AG09319 (cell line): ENCODE data around the gene L3MBTL4.
"Not testable (repeated sequence)": the region's sequence is repeated elsewhere in the genome, so short reads cannot be mapped to it uniquely, and the experiment has no call there.

ENCODE experiments used
- DNase-seq: peaks from one replicate; pipeline ENCODE4 v3.0.0-alpha.2; 2010; ENCODE audit warnings: low read depth; ENCODE audit errors: extremely low read depth
- CTCF ChIP-seq: IDR thresholded peaks from 2 replicates; pipeline ENCODE4 v1.5.1; 2011; ENCODE audit warnings: low read depth, mild to moderate bottlenecking, inconsistent platforms, low read length, moderate library complexity

Gene L3MBTL4

GRCh38 chr18:6414118-6414722 lies 491 bp downstream of the L3MBTL4 start:
- no peak for TF ChIP-seq CTCF
- no peak for DNase-seq

DNA sequence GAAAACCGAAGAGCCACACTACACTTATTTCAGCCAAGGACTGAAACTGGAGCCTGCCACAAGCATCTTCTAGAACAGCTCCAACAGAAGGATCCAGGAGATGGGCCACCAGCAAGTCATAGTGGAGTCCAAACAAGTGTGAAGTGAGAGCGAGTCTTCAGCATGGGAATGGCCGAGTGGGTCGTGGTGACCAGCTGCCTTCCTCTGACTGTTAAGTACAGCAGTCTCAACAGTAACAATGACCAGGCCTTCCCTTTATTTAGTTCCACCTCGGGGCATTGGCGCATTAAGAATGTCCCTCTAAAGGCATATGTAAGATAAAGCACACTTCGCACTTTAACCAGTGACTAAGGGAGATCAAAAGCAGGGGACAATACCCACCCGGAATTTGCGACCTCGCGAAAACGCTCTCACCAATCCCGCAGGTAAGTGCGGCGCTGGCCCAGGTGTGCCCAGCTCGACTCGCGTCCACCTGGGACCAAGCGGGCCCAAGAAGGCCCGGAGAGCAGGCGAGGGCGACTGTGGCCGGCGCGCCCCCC lies 1.1 kb downstream of the L3MBTL4 start:
- no peak for TF ChIP-seq CTCF
- DNase-seq, result no peak

DNA sequence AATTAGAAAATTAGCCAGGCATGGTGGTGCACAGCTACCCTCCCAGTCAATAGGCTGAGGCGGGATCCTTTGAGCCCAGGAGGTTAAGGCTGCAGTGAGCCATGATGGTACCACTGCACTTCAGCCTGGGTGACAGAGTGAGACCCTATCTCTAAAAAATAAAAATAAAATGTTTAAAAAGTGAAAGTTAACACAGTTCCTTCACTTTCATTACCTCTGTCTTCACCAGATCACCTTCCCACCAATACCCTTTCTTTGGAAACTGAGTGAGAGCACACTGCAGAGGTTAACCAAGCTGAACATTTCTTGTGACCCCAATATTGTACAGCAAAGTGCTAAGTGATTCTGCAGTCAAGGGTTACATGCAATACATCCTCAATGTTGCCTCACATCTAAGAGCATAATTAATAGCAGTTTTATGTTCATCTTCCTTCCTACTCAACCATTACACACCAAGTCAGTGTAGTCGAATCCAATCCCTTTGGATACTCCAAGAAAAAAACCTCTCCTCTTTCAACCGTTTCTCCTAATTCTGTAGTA lies 1.7 kb downstream of the L3MBTL4 start:
- no peak for DNase-seq
- TF ChIP-seq CTCF, result no peak

- DNase-seq, result no peak
- no peak for TF ChIP-seq CTCF
Measured at GRCh38 chr18:6411382-6411781, 3.3 kb downstream of the L3MBTL4 start.

DNA sequence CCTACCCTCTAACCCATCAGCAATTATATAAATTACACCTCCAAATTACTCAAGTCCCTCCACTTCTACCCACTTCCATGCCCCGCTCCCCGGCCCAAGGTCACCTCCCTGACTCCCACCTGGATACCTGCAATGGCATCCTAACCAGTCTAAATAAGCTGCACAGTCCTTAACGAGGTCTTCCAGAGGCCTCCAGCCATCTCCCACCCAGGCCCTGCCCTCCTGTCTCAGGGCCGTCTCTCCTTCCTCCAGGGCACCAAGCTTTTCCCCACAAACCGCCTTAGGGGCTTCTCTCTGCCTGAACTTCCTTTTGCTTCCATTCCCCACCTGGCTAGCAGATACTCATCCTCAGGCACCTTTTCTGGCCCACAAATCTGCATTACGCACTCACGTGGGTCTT lies 4.8 kb downstream of the L3MBTL4 start:
- DNase-seq, result no peak
- no peak for TF ChIP-seq CTCF

GRCh38 chr18:6408543-6408942 lies 6.2 kb downstream of the L3MBTL4 start:
- not testable (repeated sequence) for DNase-seq

DNA sequence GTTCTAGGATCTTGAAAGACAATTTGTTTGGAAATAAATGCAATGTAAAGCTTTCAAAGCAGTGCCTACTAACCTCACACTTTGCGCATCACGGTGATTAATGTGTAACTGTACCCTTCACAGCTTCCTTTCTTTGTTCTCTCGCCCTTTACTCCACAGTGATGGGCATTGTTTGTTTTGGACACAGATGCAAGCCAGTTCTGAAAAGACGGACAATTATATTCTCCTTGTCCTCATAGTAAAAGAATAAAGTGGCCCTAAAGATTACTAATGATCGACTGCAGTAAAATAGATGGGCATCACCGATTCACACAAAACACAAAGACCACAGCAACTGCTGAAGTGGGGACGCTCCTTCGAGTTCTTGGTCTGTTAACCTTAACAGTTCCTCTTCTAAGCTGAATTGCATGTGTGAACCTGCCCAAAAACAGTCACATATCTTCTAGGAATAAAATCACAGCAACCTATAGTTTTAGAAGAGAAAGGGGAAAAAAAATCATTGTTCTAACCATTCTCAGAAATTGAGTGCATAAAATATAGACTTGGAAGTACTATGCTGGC lies 7.7 kb downstream of the L3MBTL4 start:
- no peak for TF ChIP-seq CTCF
- no peak for DNase-seq
